Upper lobe of left lung (tissue), 6 donors: Measurements from ENCODE around the gene KCNS3. TPM values are rescaled to one million over a fixed set of nuclear protein-coding genes. Genes with fewer than 3 reads are reported as not detected.

Source experiments
- ATAC-seq, 2 donors: fragments of 200-7000 bp; cut with Tn5 transposase; one replicate each; pipeline ENCODE4 v1.9.1; 2022; ENCODE audit warnings: mild to moderate bottlenecking in 2 of 2, moderate library complexity in 2 of 2; ENCODE audit not compliant: low FRiP score in 2 of 2
- DNase-seq, 2 donors: peaks; one replicate each; pipeline ENCODE4 v3.0.0-alpha.2; 2019 to 2020
- H3K27ac ChIP-seq, 4 donors: fragments of 200-600 bp; sonication (generic); one replicate each; pipeline ENCODE4 v1.5.1; 2016 to 2019
- H3K27me3 ChIP-seq, 4 donors: fragments of 200-600 bp; sonication (generic); one replicate each; pipeline ENCODE4 v1.5.1; 2017 to 2019
- H3K36me3 ChIP-seq, 4 donors: fragments of 200-600 bp; sonication (generic); one replicate each; pipeline ENCODE4 v1.5.1; 2016 to 2019
- H3K4me1 ChIP-seq, 4 donors: fragments of 200-600 bp; sonication (generic); one replicate each; pipeline ENCODE4 v1.5.1; 2018 to 2019
- H3K4me3 ChIP-seq, 4 donors: fragments of 200-600 bp; sonication (generic); one replicate each; pipeline ENCODE4 v1.5.1; 2017 to 2019; ENCODE audit warnings: mild to moderate bottlenecking in 2 of 4, moderate library complexity in 1 of 4
- H3K9me3 ChIP-seq, 4 donors: fragments of 200-600 bp; sonication (generic); one replicate each; pipeline ENCODE4 v1.5.1; 2018 to 2019
- CTCF ChIP-seq, 6 experiments: fragments of 450-650 bp in 4 of 6; fragments of 200-600 bp in 2 of 6; sonication (generic) in 2 of 6; IDR thresholded peaks; one replicate each; pipeline ENCODE4 v1.5.1; 2016 to 2019; ENCODE audit warnings: antibody characterized with exemption in 6 of 6
- EP300 ChIP-seq, 4 donors: sonication (generic); formaldehyde crosslinking; IDR thresholded peaks; one replicate each; pipeline ENCODE4 v1.5.1; 2017; ENCODE audit warnings: antibody characterized with exemption in 4 of 4, control low read depth in 2 of 4
- POLR2A ChIP-seq, 4 donors: fragments of 450-650 bp; IDR thresholded peaks; one replicate each; pipeline ENCODE4 v1.5.1; 2016 to 2017; ENCODE audit warnings: antibody characterized with exemption in 4 of 4, mild to moderate bottlenecking in 2 of 4
- POLR2AphosphoS5 ChIP-seq, 2 donors: sonication (generic); formaldehyde crosslinking; IDR thresholded peaks; one replicate each; pipeline ENCODE4 v1.5.1; 2017; ENCODE audit warnings: antibody characterized with exemption in 2 of 2
- WGBS, 2 donors: methylation state at CpG; one replicate each; pipeline ENCODE4 v1.1.5; 2017 to 2018; 5-methylcytosine and 5-hydroxymethylcytosine counted together
- total RNA-seq, 6 donors: library from RNA; depleted of rRNA in 4 of 6; stranded (reverse); fragments of >200 nt in 4 of 6; gene quantifications; one replicate each; pipeline versions ENCODE4 v1.1.0 to v1.2.1, GENCODE V29; 2016 to 2021
- donor health status: DM: no; HTN: no; CAD: no; lungs with moderate emphysema.
- donor health status: DM: no; HTN: yes; CAD: no; lungs with severe emphysema.

The KCNS3 gene
- total RNA-seq, 6 donors from 2014 or later: 34.2 to 110 (median 48.8) TPM

GRCh38 chr2:17940091-17940630 is 61.7 kb downstream of the KCNS3 start:
- ATAC-seq (no peak), DNase-seq (no peak)
- H3K4me3 ChIP-seq: no peak overlapping the region
- H3K27ac ChIP-seq: no peak overlapping the region
- H3K27me3 ChIP-seq: no peaks in the 10 kb centered on the region
- TF ChIP-seq CTCF (IDR thresholded peaks at IDR 0.05) (no peak), POLR2A (IDR thresholded peaks at IDR 0.05) (no peak), EP300 (IDR thresholded peaks at IDR 0.05) (no peak), POLR2AphosphoS5 (IDR thresholded peaks at IDR 0.05) (no peak)
- H3K9me3 ChIP-seq: no peaks in the 10 kb centered on the region
- no peaks in the 10 kb centered on the region for H3K36me3 ChIP-seq
- peaks cover 0 to 8% (median 4%) of the 10 kb centered on the region in 4 donors for H3K4me1 ChIP-seq
- WGBS, 2 donors: 65 to 66% methylated on average over 2 of the region's 2 CpGs

- H3K36me3 ChIP-seq: no peaks in the 10 kb centered on the region
- TF ChIP-seq POLR2AphosphoS5 (IDR thresholded peaks at IDR 0.05) (no peak), CTCF (IDR thresholded peaks at IDR 0.05) (no peak)
- H3K4me3 ChIP-seq: no peak overlapping the region
- DNase-seq: peak in 1 of 2 donors; percentile 61
- no peaks in the 10 kb centered on the region for H3K4me1 ChIP-seq
- ATAC-seq: no peak
- no peaks in the 10 kb centered on the region for H3K9me3 ChIP-seq
- H3K27ac ChIP-seq: no peak overlapping the region
- H3K27me3 ChIP-seq: no peaks in the 10 kb centered on the region
- 46 to 75% methylated on average over 4 of the region's 4 CpGs for WGBS, 2 donors
Measured at GRCh38 chr2:17943444-17943843, 65.0 kb downstream of the KCNS3 start.

GRCh38 chr2:17947113-17947512 is 68.6 kb downstream of the KCNS3 start:
- Histone ChIP-seq H3K9me3 (no peaks in the 10 kb centered on the region), H3K27me3 (no peaks in the 10 kb centered on the region), H3K27ac (no peak overlapping the region), H3K36me3 (no peaks in the 10 kb centered on the region), H3K4me1 (no peaks in the 10 kb centered on the region), H3K4me3 (no peak overlapping the region)
- whole genome bisulfite sequencing, 2 donors: 82 to 86% methylated on average over 3 of the region's 3 CpGs
- ATAC-seq (no peak), DNase-seq (no peak)
- TF ChIP-seq POLR2A (IDR thresholded peaks at IDR 0.05) (no peak), EP300 (IDR thresholded peaks at IDR 0.05) (no peak), CTCF (IDR thresholded peaks at IDR 0.05) (no peak), POLR2AphosphoS5 (IDR thresholded peaks at IDR 0.05) (no peak)

- Histone ChIP-seq H3K36me3 (no peaks in the 10 kb centered on the region), H3K27me3 (no peaks in the 10 kb centered on the region)
- 56 to 74% methylated on average over 2 to 6 of the region's 6 CpGs for WGBS, 2 donors
Measured at GRCh38 chr2:17950006-17950405, 71.5 kb downstream of the KCNS3 start.

More at GRCh38 chr2:17950006-17950405, 71.5 kb downstream of the KCNS3 start:
- ATAC-seq (no peak), DNase-seq (no peak)
- H3K4me1 ChIP-seq: no peaks in the 10 kb centered on the region
- H3K9me3 ChIP-seq: no peaks in the 10 kb centered on the region
- TF ChIP-seq POLR2A (IDR thresholded peaks at IDR 0.05): no peak
- TF ChIP-seq CTCF (IDR thresholded peaks at IDR 0.05): no peak
- no peak for TF ChIP-seq POLR2AphosphoS5 (IDR thresholded peaks at IDR 0.05)
- TF ChIP-seq EP300 (IDR thresholded peaks at IDR 0.05): no peak
- no peak overlapping the region for H3K4me3 ChIP-seq
- no peak overlapping the region for H3K27ac ChIP-seq
